Retinal pigment epithelial cell (primary cell): ENCODE measurements around the gene ARHGAP32.
"Not testable (repeated sequence)": the region's sequence is repeated elsewhere in the genome, so short reads cannot be mapped to it uniquely, and the experiment has no call there.

Source experiments
- DNase-seq: peaks from one replicate; pipeline ENCODE4 v3.0.0-alpha.2; 2010; ENCODE audit warnings: low read depth
- H3K4me3 ChIP-seq: 2 replicates; pipeline ENCODE4 v1.5.1; 2011; ENCODE audit warnings: mild to moderate bottlenecking, low read length, control low read depth, moderate library complexity
- CTCF ChIP-seq: conservative IDR thresholded peaks from 2 replicates; pipeline ENCODE4 v1.5.1; 2011; ENCODE audit warnings: low read depth, low read length, control low read depth, inconsistent platforms

The ARHGAP32 gene

DNA sequence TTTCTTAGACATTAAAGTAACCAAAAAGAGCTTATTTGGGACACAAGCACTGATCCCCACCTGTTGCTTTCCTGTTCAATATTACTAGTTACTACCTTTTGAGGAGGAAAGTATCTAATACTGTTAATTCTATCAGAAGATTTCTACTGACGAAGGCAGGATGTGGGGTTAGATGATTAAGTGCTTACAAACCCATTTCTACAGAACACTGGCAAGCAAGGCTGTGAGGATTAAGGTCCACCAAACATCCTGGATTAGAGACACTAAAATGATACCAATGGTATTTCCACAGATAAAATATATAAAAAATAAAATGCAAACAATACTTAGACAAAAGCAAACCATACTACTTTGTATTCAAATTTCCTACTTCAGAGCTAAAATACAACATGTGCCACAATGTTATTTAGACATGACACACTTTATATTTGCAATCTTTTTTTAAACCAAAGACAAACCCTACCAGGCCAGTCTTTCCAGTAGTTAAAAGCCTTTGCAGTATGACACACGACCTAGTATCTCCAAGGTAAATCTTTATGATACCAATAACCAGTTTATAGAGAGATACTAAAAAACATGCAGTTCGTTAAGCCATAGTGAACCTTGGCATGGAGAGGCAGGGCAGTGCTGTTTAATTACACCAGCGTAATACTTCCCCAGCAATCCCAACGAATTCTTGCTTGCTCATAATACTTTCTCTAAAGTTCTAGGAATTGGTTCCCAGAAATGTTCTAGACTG lies 178.2 kb downstream of the ARHGAP32 start:
- H3K4me3 ChIP-seq = no peak overlapping the region
- no peak for DNase-seq

DNA sequence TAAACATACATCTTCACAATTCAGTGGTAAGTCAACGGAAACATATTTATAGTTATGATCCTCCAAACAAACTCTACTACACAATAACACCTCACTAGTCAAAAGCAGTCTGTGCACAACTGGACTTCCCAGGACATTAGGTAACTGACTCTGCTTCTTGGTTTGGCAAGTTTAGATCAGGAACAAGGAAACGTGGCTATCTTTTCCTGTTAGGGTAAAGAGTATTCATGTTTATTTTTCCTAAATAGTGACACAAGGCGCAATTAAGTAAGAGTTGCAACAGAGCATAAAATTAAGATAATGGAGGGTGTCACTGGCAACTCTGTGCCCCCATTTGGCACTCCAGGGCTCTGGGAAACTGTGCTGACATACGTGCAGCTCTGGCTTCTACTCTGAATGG lies 179.2 kb downstream of the ARHGAP32 start:
- TF ChIP-seq CTCF = no peak
- H3K4me3 ChIP-seq = no peak overlapping the region
- DNase-seq = no peak

More for the DNA sequence above, 178.2 kb downstream of the ARHGAP32 start:
- no peak for TF ChIP-seq CTCF

GRCh38 chr11:129006161-129006560 lies 186.0 kb downstream of the ARHGAP32 start:
- TF ChIP-seq CTCF = no peak
- no peak overlapping the region for H3K4me3 ChIP-seq
- no peak for DNase-seq

- DNase-seq, H3K4me3 ChIP-seq: not testable (repeated sequence)
Measured at GRCh38 chr11:128999165-128999564, 193.0 kb downstream of the ARHGAP32 start.

DNA sequence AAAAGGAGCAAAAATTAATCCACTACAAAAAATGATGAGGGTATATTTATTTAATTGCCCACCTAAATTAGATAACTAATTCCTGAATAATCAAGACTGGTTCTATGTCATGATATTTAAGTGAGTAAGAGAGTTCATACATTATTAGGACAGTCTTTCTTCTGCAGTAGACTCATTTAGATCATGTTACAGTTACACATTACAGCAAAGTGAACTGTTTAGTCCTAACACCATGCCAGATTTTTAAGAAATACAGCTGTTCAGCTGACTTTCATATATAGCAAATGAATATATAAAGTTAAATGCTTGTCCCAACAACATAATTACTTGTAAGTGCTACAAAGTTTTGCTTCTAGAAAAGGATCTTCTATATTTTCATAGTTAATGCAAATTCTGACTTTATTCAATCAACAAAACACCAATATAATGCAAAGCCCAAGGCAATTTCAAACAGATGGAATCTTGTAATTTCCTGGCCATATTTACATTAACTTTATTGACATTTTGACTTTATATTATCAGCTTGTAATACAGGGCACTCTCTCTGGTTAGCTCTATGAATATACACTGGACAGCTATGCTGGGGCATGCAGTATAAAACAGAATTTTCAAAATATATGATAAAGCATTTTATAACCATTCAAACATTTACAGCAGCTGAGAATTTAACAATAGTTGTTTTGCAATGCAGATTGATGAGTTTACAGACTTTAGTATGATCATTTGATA lies 203.7 kb downstream of the ARHGAP32 start:
- TF ChIP-seq CTCF = no peak
- no peak overlapping the region for H3K4me3 ChIP-seq
- no peak for DNase-seq

DNA sequence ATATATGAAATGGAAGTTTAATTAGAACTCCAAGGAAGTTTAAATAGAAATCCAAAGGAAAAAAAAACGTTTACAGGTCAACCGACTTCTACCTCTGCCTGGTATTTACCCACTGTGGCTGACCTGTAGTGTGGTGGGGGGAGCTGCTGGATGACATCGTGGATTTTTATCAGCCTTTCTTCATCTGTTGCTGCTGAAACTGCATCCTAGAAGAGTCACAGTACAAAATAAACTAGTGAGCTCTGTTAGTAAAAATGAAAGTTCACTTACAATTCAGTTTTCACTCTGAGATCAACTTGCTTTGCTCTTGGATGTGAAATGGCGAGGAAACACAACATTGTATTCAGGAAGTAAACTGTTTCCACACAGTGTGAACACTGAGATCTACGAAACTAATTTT lies 206.2 kb downstream of the ARHGAP32 start:
- TF ChIP-seq CTCF = no peak
- DNase-seq = no peak
- no peak overlapping the region for H3K4me3 ChIP-seq

DNA sequence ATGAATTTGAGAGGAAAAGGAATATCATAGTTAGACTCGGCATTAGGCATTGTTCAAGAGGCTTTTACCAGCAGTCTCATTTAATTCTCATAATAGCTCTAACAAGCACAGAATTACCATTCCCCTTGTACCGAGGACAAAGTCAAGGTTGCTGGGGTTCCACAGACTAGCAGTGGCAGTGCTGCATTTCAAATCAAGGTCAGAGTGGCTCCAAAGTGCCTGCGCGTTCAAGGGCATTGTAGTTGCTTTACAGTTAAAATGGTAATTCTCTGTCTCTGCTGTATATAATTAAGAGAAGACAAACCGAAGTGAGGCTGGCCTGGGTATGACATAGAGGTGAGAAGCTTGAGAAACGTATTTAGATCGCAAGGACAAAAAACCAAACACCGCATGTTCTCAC lies 209.1 kb downstream of the ARHGAP32 start:
- TF ChIP-seq CTCF = no peak
- no peak for DNase-seq
- H3K4me3 ChIP-seq = no peak overlapping the region
